ENCODE measurements around the gene GALNT17.

Gene GALNT17

DNA sequence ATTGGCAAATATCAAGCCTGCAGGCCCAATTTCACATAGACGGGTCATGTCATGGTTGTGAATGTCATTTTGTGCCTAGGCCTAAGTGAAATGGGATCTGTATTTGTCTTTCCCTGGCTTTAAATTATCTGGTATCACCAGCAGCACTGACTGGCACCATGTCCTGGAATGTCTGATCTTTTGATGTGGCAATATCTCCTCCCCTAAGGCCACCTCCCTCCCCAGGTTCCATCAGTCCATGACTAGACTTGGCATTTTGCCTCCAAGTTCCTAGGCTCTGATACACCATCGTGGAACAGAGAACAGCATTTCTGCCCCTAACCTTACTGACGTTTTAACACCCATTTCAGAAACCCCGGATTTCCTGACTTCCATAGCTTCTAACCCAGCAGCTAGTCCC, 513.9 kb downstream of the GALNT17 start:
- no peak for DNase-seq

DNA sequence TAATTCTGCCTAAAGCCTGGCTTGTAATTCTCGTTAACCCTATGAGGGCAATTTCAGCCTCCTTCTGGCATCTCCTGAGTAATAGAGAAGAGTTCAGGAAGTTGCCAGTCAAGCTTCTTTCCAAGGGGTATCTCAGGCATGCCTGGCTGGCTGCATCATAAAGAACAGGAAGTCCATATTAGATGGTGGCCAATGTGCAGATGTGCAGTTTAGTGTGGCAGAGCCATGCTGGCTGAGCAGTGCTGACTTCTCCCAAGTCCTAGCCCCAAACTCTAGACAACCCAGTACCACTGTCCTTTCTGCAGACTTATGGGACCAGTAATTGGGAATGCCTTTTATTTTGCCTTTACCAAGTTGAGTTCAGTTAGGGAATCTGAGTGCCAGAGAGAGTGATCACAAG, 517.9 kb downstream of the GALNT17 start:
- no peak for DNase-seq

- DNase-seq, result no peak
Observed at GRCh38 chr7:71650653-71651337, 518.9 kb downstream of the GALNT17 start.

- no peak for DNase-seq
Observed at GRCh38 chr7:71652510-71652909, 520.6 kb downstream of the GALNT17 start.

GRCh38 chr7:71657386-71657785, 525.4 kb downstream of the GALNT17 start:
- DNase-seq, result no peak

GRCh38 chr7:71659622-71660021, 527.7 kb downstream of the GALNT17 start:
- no peak for DNase-seq

DNA sequence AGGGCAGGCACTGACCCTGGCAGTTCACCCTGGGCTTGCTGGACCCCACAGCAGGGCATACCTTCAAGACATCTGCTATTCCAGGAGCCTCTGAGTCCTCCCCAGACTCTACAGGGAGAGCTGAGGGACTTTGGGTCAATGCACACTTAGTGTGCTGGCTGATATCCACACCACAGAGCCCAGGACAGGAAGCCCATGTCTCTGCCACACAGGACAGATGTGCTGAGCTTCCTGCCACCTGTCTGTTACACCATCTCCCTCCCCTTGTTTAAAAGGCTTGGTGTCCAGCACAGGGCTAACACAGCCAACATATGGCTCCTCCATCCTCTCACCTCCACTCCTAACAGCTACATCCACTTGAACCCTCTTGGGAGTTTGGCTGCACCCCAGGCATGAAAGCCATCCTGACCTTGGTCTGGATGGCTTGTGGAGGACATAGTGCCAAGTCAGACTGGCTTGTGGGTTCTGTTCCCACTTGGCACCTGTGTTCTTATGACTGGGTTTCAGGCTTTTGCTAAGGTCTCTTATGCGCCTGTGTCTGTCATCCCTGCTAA, 529.8 kb downstream of the GALNT17 start:
- no peak for DNase-seq

- DNase-seq, result peak; percentile 96
Observed at GRCh38 chr7:71665716-71666115, 533.8 kb downstream of the GALNT17 start.

DNA sequence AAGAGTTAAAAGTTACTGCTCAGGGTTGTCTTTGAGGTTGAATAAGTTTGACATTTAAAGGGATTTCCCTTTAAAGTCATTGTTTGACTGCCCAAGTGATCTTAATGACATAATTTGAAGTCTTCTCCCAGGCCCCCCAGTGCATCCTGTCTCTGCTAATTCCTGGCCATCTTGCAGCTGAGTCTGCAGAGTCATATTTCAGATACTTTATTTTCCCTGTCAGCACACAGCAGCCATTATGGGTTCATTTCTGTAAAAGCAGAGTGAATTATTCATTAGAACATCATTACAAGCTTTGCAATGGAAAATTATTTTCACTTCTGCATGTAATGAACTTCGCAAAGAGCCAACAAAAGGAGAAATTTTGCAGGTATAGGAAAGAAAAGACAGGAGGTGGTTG, 536.6 kb downstream of the GALNT17 start:
- DNase-seq, result no peak

- peak; percentile 53 for DNase-seq
Observed at GRCh38 chr7:71679480-71679879, 547.5 kb downstream of the GALNT17 start.

DNA sequence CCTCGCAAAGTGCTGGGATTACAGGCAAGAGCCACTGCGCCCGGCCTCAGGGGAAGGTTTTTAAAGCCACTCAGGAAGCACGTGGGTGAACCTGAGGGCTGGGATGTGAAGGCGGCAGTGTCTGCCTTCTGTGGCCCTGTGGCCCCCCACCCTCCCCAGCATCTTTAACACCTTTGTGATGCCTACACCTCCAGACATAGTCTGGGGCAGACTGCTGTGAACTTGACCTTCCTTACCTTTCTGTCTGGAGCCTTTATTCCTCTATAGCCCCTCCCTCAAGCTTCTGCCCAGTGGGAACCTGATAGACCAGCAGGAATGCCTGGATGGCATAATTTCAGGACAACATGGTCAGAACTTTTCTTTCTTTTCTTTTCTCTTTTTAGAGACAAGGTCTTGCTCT, 550.2 kb downstream of the GALNT17 start:
- peak; percentile 6 for DNase-seq

DNA sequence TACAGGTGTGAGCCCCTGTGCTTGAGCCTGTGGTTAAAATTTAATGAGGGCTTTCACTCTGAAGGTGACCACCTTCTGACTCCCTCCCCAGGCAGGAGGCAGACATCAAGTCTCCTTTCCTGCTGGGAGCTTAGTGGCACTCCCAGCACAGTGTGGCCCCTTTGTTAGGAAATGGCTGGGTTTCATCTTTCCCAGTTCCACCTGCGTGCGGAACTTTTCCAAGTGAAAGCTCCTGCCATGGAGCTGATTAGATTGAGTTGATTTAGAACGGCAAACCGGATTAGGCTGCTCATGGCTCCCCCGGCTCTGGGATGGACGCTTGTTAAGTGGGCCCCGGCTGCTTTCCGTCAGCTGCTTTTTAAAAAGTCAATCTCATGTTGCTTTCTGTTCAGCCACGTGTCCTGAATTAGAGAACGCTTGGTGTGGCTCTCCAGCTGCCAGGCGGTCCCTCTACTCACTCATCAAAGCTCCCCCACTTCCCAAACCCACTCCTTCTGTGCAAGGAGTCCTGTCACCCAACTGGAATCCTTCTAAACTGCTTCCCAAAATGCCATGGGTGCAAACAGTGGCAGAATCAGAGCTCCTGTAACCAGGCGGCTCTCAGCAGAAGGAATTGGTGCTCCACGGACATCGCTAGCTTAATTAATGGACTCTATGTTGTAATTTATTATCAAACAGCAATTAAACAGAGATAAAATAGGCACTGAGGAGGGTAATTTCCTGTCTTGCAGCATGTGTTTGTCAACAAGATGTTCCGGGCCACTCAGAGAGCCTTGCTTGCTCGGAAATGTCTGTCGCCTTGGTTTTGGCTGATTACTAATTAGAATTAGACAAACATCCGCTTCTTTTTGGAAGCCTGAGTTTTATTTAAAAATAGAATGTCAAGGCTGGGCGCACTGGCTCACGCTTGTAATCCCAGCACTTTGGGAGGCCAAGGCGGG, 551.2 kb downstream of the GALNT17 start:
- DNase-seq, result peak; percentile 97

DNA sequence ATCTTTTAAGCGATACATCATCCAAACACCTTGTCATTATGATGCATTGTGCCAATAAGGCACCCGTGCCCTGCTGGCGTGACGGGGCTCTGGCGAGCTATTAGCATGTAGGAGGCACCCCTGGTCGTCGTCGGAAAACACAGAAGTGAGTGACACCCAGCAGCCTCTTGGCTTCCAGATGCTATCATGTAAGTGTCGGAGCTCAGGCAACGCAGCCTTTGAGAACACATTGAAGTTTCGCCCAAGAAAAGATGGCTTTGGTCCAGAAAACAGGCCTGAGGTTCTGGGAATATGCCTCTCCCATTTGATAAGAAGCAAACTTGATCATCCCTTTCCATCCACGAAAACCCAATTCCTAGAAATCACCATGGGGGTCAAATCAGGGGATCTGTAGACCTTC, 555.3 kb downstream of the GALNT17 start:
- DNase-seq, result no peak

DNA sequence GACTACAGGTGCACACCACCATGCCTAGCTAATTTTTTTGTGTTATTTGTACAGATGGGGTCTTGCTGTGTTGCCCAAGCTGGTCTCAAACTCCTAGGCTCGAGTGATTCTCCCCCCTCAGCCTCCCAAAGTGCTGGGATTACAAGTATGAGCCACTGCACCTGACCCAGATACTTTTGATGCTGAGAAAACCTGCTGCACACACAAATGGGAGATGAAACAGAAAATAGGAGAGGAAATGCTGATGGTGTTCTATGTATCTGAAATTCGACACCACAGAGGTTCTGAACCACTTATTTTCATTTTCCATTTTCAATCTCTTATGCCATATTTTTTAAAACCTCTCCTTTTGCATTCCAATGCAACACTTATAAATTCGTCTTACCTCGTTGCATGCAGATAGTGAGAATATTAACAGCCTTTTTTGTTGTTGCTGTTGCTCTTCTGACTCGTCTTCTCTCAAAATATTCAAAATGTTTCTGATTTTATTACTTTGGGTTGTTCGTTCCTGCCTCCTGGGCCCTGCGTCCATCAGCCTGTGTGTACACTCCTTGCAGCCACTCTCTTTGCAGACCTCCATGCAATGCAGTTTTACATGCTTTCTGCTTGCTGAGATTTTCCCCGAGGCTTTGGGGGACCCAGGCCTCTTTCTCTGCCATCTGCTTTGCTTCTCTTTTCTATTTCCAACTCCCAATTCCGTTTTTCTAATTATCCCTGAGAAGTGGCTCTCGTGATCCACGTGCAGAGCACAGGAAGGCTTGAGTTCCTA, 556.1 kb downstream of the GALNT17 start:
- DNase-seq, result no peak

DNA sequence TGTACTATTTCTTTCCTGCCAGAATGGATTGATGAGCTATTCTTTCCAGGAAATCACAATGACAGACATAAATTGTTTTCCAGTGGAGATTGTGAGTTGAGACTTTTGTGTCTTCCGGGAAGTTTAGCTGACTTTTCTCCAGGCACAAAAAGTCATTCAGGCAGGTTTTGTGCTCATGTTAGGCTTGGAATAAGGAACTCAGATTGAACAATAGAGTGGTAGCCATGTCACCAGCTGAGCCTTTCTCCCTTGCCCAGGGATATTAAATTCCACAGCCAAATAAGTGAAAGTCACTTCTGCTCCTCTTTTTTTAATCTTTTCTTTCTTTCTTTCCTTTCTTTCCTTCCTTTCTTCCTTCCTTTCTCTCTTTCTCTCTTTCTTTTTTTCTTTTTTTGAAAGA, 559.6 kb downstream of the GALNT17 start:
- no peak for DNase-seq

- DNase-seq, result peak; percentile 73
Observed at GRCh38 chr7:71694665-71695064, 562.7 kb downstream of the GALNT17 start.

DNA sequence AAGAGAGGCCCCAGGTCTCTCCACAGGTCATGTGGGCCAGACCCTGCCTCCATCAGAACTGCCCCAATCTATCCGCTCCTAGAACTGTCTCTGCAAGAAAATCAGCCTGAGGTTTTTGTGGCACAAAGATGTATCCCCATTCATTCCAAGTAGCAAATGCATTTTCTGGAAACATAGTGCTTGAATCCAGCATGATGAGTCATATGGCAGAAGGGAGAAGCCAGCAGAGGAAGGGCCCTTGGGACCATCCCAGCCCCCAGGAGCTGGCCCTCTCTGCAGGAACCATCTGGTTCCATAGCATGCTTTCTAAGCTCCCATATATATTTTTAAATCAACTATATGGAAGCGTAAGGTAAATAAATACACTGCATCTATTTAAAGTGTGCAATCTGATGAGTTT, 563.2 kb downstream of the GALNT17 start:
- peak; percentile 45 for DNase-seq

DNA sequence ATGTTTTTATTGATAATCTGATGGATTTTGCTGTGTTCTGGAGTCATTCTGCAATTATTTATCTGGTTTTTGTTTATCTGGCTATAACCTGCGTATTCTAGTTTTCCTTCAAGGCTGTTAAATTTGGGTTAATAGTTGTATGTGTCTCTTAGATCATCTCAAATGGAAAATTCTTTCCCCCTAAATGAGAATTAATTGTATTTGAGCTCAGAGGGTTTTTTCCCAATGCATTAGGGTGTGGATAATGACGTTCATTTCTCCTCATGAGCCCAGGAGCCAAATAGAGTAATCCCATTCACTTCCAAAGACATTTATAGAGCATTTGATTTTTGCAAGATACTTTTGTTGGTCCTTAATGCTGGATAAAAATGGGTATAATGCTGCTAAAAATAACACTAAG, 564.6 kb downstream of the GALNT17 start:
- DNase-seq, result no peak

GRCh38 chr7:71697400-71697799, 565.5 kb downstream of the GALNT17 start:
- DNase-seq, result no peak

- no peak for DNase-seq
Observed at GRCh38 chr7:71705217-71705616, 573.3 kb downstream of the GALNT17 start.

DNA sequence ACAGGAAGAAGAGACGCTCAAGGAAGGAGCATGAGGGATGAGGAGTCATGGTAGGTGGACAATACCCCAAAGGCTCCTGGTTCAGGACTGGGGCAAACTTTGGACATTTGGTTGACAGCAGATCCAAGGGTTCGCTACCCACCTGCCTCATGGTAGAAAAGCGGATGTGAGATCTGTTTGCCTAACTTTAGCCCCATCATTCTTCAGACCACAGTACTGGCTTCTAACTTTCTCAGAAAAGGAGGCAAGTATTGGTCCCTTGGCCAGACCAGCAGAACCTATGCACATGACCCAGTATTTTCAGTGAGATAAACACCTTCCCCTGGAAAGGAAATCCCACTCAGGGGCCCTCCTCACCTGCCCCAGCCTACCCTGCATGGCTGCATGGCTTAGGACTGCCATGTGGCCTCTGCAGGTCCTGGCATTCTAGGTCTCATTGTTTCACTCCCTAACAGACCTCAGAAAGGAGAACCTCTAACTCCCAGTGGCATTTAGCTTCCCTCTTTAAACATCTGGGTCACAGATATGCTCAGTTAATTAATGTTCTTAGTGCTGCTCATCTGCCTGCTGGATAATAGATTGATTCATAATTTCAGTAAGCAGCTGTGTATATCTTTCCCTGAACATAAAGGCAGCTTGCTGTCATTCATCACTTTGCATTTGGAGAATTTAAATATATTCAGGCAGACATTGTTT, 574.1 kb downstream of the GALNT17 start:
- no peak for DNase-seq

DNA sequence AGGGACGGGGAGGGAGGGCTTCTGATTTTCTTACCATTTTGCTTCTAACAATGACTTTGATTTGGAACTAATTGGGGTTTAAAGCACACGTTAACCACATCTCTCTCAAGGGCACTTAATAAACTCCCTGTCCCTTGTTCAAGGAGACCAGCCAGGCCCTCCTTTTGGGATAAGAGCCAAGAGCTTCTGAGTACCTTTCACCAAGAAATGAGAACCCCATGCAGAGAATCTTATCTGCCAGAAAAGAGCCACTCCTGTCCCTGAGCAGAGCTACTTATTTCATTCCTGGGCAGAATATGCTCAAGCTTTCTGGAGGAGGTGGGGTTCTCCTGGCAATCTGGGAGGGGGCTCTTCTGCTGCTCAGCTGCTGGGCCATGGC, 574.6 kb downstream of the GALNT17 start:
- no peak for DNase-seq

DNA sequence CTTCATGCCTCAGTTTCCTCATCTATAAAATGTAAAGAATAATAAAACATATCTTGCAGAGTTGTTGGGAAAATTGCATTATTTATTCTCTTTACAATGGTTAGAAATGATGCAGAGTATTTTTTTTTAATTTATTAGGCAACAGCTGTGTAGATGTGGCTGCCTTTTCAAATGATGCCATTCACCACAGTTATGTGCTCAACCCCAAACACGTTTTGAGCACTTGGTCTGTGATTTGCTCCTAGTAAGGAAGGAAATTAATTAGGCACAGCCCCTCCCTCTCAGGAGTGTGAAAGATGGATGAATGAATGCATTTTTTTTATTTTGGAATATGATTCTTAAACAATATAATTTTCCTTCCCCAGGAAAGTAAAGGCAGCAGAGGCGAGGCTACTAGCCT, 575.1 kb downstream of the GALNT17 start:
- DNase-seq, result no peak

All from NCI-H82 (cell line).